ENCODE results near the gene GPR137B.

The GPR137B gene

GRCh38 chr1:236235116-236235515, 92.8 kb downstream of the GPR137B start:
- no peaks in the 10 kb centered on the region for H3K27me3 ChIP-seq
- TF ChIP-seq CTCF (IDR thresholded peaks at IDR 0.05), result no peak
- H3K9me3 ChIP-seq, result no peaks in the 10 kb centered on the region
- H3K4me1 ChIP-seq (ENCODE audit: control insufficient read depth in 1 of 2, insufficient read depth in 1 of 2, low read depth in 1 of 2, low read length in 1 of 2), result no peaks in the 10 kb centered on the region
- no peaks in the 10 kb centered on the region for H3K36me3 ChIP-seq
- H3K4me3 ChIP-seq (ENCODE audit: low read depth in 1 of 2, low read length in 1 of 2), result no peak overlapping the region
- H3K27ac ChIP-seq, result no peak overlapping the region

DNA sequence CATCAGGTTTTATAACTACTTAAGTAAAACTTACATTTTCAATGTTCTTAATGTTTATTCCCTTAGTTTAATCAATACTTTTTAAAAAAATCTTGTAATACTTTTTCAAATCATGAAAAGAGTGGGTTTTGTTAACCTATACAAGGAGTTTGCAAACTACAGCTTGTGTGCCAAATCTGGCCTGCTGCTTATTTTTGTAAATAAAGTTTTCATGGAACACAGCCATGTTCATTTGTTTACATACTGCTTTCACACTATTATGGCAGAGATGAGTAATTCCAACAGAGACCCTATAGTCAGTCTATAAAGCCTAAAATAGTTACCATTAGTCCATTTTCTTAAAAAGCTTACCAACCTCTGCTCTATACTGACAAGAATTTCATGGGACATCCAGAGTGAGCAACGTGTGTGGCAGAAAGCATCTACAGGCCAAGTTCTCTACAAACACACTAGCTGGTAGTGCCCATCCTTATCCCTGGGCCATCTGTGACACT, 96.8 kb downstream of the GPR137B start:
- no peaks in the 10 kb centered on the region for H3K36me3 ChIP-seq
- TF ChIP-seq CTCF (IDR thresholded peaks at IDR 0.05), result no peak
- no peaks in the 10 kb centered on the region for H3K9me3 ChIP-seq
- H3K4me1 ChIP-seq (ENCODE audit: control insufficient read depth in 1 of 2, insufficient read depth in 1 of 2, low read depth in 1 of 2, low read length in 1 of 2), result no peaks in the 10 kb centered on the region
- no peak overlapping the region for H3K27ac ChIP-seq
- H3K27me3 ChIP-seq, result no peaks in the 10 kb centered on the region
- H3K4me3 ChIP-seq (ENCODE audit: low read depth in 1 of 2, low read length in 1 of 2), result no peak overlapping the region

DNA sequence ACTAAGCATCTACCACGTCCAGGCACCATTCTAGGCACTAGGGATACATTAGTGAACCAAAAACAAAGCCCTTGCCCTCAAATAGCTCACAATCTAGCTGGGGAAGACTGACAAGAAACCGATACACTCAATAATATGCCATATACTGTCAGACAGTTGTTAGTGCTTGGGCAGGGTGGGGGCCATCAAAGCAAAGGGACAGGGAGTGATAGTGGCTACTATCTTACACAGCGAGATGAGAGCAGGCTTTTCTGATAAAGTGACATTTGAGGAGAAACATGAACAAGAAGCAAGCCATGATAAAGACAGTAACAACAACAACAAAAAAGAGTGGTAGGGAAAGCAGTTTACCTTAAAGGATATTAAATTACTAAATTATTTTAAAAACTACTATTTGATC, 98.3 kb downstream of the GPR137B start:
- no peak overlapping the region for H3K27ac ChIP-seq
- H3K4me3 ChIP-seq (ENCODE audit: low read depth in 1 of 2, low read length in 1 of 2), result no peak overlapping the region
- H3K9me3 ChIP-seq, result no peaks in the 10 kb centered on the region
- no peaks in the 10 kb centered on the region for H3K36me3 ChIP-seq
- H3K27me3 ChIP-seq, result no peaks in the 10 kb centered on the region
- no peak for TF ChIP-seq CTCF (IDR thresholded peaks at IDR 0.05)
- no peaks in the 10 kb centered on the region for H3K4me1 ChIP-seq (ENCODE audit: control insufficient read depth in 1 of 2, insufficient read depth in 1 of 2, low read depth in 1 of 2, low read length in 1 of 2)

- no peak for TF ChIP-seq CTCF (IDR thresholded peaks at IDR 0.05)
- Histone ChIP-seq H3K4me3 (ENCODE audit: low read depth in 1 of 2, low read length in 1 of 2) (no peak overlapping the region), H3K4me1 (ENCODE audit: control insufficient read depth in 1 of 2, insufficient read depth in 1 of 2, low read depth in 1 of 2, low read length in 1 of 2) (no peaks in the 10 kb centered on the region), H3K27me3 (no peaks in the 10 kb centered on the region), H3K27ac (no peak overlapping the region), H3K36me3 (no peaks in the 10 kb centered on the region), H3K9me3 (no peaks in the 10 kb centered on the region)
These were observed 100.2 kb downstream of the GPR137B start for GRCh38 chr1:236242568-236242967.

DNA sequence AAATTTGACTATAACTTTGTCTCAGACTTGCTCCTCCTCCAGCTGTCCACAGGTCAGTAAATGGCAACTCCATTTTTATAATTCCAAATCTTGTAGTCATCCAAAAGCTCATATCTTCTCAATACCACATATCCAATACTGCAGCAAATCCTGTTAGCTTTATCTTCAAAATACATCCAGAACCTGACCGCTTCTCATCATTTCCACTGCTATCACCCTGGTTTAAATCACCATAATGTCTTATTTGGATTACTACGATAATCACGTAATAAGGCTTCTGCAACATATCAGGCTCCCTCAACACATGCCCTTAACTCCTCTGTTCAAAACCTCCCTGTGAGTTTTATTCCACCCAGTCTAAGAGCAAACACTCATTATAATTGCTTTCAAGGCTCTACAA, 104.9 kb downstream of the GPR137B start:
- H3K27me3 ChIP-seq, result no peaks in the 10 kb centered on the region

More for the DNA sequence above, 104.9 kb downstream of the GPR137B start:
- Histone ChIP-seq H3K36me3 (no peaks in the 10 kb centered on the region), H3K27ac (no peak overlapping the region), H3K4me1 (ENCODE audit: control insufficient read depth in 1 of 2, insufficient read depth in 1 of 2, low read depth in 1 of 2, low read length in 1 of 2) (peaks cover 0 to 2% of the 10 kb centered on the region in 2 experiments), H3K9me3 (no peaks in the 10 kb centered on the region), H3K4me3 (ENCODE audit: low read depth in 1 of 2, low read length in 1 of 2) (no peak overlapping the region)
- TF ChIP-seq CTCF (IDR thresholded peaks at IDR 0.05), result no peak

Measured in neutrophil (primary cell).